Adipose tissue (tissue), 3 donors: ENCODE measurements around the gene CERS4. TPM values are rescaled to one million over a fixed set of nuclear protein-coding genes. Genes with fewer than 3 reads are reported as not detected.
"Not testable (repeated sequence)": the region's sequence is repeated elsewhere in the genome, so short reads cannot be mapped to it uniquely, and the experiment has no call there.

Experiments
- H3K27ac ChIP-seq: one replicate; pipeline ENCODE4 v1.5.1; 2013; ENCODE audit warnings: low read depth, low read length
- WGBS, 3 donors: extraction: QIAGEN DNeasy Blood & Tissue Kit; methylation state at CpG; one replicate each; pipeline ENCODE4 v1.1.7; 2013; 5-methylcytosine and 5-hydroxymethylcytosine counted together
- polyA plus RNA-seq, 3 donors: library from polyadenylated mRNA; stranded (reverse); fragments of 200-250 nt; gene quantifications; one replicate each; pipeline ENCODE4 v1.2.3, GENCODE V29; 2013
- donor health status: healthy with polysubstance abuse.
- donor health status: Bipolar disorder and iron deficiency.
- donor health status: healthy.

The CERS4 gene
- polyA plus RNA-seq, 3 donors, result 16.2 to 66.3 (median 23.4) TPM

- no peak overlapping the region for H3K27ac ChIP-seq
- 27 to 41% (median 39%) methylated on average over 35 of the region's 35 CpGs for WGBS, 3 donors
These were observed 850 bp upstream of the CERS4 start for GRCh38 chr19:8208119-8208921.

DNA sequence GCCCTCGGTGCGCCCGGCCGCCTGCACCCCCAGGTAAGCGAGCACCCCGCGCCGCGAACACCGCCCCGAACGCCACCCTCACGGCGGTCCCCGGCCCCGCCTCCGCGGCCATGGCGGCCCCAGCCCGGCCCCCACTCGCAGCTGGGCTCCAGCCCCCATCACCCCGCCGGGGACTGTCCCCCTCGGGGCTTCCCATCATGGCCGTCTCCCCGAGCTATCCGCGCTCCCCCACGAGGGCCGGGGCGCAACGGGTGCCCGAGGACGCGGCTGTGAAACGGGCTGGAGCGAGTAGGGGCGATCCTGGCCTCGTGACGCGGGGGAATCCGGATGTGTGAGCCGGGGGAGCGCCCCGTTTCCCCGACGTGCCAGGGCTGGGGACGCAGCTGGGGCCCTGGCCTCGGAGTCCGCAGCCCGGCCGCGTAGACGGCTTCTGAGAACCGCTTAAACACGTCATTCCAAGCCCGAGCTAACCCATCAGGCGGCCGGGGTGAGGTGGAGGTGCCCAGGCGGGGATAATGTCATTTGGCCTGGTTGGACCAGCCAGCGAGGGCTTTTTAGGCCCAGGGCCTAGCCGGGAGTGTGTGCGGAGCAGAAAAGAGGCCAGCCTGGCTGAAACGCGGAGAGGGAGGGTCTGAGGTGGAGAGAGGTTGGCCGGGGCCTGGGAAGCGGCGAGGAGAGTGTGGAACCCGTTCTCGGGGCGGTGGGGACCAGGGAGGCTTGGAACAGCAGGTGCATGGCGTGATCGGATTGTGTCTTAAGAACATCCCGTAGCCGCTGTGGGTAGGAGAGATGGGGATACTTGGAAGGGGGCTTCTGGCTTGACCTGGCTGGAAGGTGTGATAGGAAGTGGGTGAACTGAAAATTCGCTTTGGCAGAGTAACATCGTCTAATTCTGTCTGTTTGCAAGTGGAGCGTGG, 550 bp downstream of the CERS4 start:
- 3 to 7% (median 7%) methylated on average over 63 to 78 of the region's 78 CpGs for WGBS, 3 donors
- H3K27ac ChIP-seq, result no peak overlapping the region

GRCh38 chr19:8210421-8211101, 1.4 kb downstream of the CERS4 start:
- 31 to 83% (median 81%) methylated on average over 13 of the region's 13 CpGs for WGBS, 3 donors
- H3K27ac ChIP-seq, result no peak overlapping the region

DNA sequence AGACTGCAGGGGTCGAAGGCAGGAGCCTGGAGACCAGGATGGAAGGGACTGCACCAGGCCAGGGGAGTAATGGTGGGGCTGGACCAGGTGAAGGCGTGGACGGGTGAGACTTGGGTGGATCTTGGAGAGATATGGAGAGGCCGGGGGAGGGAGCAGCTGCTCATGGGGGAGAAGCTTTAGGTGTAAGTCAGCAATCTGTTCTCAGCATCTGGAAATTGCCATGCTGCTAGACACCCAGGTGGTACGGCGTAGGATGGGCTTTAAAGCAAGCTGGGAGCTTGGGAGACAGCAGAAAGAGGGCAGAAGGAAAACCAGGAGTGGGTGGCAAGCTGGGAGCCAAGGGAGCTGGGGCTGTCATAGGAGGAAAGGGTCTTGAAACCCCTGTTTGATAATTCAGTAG, 3.0 kb downstream of the CERS4 start:
- 38 to 93% (median 91%) methylated on average over 6 of the region's 6 CpGs for WGBS, 3 donors
- no peak overlapping the region for H3K27ac ChIP-seq

- 81 to 97% (median 92%) methylated on average over 6 of the region's 6 CpGs for WGBS, 3 donors
- no peak overlapping the region for H3K27ac ChIP-seq
These were observed 3.7 kb downstream of the CERS4 start for GRCh38 chr19:8212916-8213315.

- H3K27ac ChIP-seq, result no peak overlapping the region
- 84 to 90% (median 85%) methylated on average over 5 of the region's 5 CpGs for WGBS, 3 donors
These were observed 4.9 kb downstream of the CERS4 start for GRCh38 chr19:8213827-8214672.

DNA sequence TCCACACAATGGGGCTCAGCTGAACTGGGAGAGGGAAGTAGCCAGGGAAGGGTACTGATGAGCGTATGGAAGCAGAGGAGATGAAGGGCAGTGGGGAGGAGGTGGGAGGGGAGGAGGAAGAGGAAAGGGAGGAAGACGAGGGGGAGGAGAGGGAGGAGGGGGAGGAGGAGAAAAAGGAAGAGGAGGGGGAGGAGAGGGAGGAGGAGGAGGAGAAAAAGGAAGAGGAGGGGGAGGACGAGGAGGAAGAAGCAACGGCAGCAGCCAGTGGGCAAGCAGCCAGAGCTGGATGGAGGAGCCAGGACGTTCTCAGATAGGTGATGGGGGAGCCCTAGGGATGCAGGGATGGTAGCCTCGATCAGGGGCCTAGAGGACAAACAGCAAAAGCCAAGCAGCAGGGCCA, 5.6 kb downstream of the CERS4 start:
- no peak overlapping the region for H3K27ac ChIP-seq
- WGBS, 3 donors, result 24 to 35% (median 27%) methylated on average over 6 of the region's 6 CpGs

- no peak overlapping the region for H3K27ac ChIP-seq
- WGBS, 3 donors, result 80 to 94% (median 93%) methylated on average over 1 to 4 of the region's 4 CpGs
These were observed 6.6 kb downstream of the CERS4 start for GRCh38 chr19:8215783-8216182.

DNA sequence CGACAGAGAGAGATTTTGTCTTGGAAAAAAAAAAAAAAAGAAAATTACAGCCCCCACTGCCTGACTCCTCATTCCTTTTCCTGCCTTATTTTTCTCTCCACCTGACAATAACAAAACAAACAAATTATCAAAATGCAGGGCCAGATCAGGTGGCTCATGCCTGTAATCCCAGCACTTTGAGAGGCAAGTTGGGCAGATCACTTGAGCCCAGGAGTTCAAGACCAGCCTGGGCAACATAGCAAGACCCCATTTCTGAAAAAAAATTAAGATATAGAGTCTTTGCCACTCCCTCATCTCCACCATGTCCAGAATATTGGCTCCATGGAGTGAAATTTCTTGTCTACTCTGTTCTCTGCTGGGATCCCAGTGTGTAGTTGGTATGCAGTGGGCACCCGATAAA, 7.2 kb downstream of the CERS4 start:
- 41 to 69% (median 64%) methylated on average over 2 of the region's 2 CpGs for WGBS, 3 donors
- H3K27ac ChIP-seq, result no peak overlapping the region

DNA sequence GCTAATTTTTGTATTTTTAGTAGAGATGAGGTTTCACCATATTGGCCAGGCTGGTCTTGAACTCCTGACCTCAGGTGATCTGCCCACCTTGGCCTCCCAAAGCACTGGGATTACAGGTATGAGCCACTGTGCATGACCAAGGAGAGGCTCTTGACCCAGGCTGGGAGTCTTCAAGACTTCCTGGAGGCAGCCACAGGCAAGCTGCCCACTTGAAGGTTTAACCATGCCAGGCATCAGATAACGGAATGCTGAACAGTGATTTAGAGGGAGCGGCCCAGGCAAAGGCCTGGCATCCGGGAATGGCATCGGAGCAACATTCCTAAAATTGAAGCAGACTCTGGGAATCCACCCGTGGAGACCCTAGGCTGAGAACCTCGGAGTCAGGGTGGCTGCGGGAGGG, 9.0 kb downstream of the CERS4 start:
- WGBS, 3 donors, result 72 to 83% (median 82%) methylated on average over 7 of the region's 7 CpGs
- H3K27ac ChIP-seq, result not testable (repeated sequence)

DNA sequence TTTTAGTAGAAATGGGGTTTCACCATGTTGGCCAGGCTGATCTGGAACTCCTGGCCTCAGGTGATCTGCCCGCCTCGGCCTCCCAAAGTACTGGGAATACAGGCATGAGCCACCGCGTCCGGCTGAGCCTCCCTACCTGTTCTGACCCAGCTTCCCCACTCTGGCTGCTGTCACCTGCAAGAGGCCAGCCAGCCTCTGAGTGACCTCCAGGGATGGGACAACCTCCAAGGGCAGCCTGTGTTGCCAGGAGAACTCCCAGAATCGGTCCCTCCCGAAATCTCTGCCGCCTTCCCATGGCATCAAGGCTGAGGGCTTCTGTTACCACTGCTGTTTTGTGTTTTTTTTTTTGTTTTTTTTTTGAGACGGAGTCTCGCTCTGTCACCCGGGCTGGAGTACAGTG, 11.3 kb downstream of the CERS4 start:
- no peak overlapping the region for H3K27ac ChIP-seq
- 58 to 94% (median 92%) methylated on average over 11 of the region's 11 CpGs for WGBS, 3 donors

GRCh38 chr19:8221161-8221560, 12.0 kb downstream of the CERS4 start:
- no peak overlapping the region for H3K27ac ChIP-seq
- WGBS, 3 donors, result 33 to 82% (median 72%) methylated on average over 6 of the region's 6 CpGs

DNA sequence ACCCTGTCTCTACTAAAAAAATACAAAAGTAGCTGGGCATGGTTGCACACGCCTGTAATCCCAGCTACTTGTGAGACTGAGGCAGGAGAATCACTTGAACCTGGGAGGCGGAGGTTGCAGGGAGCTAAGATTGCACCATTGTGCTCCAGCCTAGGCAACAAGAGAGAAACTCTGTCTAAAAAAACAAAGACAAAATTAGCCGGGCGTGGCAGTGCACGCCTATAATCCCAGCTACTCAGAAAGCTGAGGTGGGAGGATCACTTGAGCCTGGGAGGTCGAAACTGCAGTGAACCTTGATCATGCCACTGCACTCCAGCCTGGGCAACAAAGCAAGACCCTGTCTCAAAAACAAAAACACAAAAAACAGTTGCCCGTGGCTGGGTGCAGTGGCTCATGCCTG, 14.3 kb downstream of the CERS4 start:
- H3K27ac ChIP-seq, result not testable (repeated sequence)
- 74 to 84% (median 82%) methylated on average over 7 of the region's 7 CpGs for WGBS, 3 donors

DNA sequence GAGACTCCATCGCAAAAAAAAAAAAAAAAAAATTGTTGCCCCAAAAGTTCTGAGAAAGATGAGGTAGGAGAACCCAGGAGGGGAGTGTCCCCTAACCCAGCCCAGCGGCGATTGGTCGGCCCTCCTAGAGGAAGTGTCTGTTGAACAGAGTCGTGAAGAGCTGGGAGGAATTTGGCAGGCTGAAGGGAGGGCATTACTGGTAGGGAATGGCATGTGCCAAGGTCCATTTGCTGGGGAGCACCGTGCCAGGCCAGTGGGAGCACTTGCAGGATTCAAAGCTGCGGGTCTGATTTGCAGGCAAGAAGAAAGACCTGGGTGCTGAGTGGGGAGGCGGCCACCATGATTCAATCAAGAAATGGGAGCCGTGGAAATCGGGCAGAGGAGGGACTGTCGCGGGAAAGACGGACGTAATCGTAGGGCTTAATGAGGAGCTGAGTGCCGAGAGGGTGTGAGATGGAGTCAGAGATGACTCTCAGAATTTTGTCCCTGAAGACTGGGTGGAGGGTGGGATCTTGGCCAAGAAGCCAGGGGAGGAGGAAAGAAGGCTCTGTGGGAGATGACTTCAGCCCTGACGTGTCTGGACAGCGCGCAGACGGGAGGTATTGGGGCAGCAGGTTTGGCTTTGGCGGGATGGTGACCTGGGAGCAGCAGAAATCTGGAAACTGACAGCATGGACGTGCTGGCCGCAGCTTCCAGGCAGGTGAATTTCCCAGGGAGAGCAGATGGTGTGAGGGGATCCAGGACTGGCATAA, 15.4 kb downstream of the CERS4 start:
- WGBS, 3 donors, result 65 to 72% (median 68%) methylated on average over 22 to 23 of the region's 23 CpGs
- no peak overlapping the region for H3K27ac ChIP-seq

DNA sequence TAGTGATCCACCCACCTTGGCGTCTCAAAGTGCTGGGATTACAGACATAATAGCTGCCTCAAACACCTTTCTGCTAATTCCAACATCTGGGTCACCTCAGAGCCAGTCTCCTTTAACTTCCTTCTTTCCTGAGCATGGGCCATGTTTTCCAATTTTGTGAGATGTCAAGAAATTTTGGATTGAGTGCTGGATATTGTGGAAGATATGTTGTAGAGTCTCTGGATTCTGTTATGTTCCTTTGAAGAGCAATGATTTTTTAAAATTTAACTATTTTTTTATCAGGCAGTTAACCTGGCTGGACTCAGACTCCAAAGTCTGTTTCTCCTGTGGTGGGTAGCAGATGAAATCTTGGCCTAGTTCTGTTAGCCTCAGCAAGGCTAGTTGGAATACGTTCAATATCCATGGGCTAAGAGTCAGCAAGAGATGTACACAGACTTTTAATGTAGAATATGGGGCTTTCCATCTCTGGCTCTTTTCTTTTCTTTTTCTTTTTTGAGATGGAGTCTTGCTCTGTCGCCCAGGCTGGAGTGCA, 22.0 kb downstream of the CERS4 start:
- WGBS, 3 donors, result 64 to 83% (median 65%) methylated on average over 3 of the region's 3 CpGs

DNA sequence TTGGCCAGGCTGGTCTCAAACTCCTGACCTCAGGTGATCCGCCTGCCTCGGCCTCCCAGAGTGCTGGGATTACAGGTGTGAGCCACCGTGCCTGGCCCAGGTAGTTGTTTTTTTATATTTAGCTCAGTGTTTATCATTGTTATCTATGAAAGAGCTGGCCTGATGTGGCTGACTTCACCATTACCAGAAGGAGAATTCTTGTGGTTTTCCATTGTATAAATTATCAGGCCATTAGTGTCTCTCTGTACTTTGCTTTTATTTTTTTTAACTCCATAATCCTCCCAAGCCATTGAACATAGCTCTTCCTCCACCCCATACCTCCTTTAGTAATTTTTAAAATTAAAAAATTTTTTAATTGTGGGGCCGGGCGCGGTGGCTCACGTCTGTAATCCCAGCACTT, 24.2 kb downstream of the CERS4 start:
- no peak overlapping the region for H3K27ac ChIP-seq
- WGBS, 3 donors, result 64 to 77% (median 65%) methylated on average over 6 to 7 of the region's 7 CpGs

More for the DNA sequence above, 22.0 kb downstream of the CERS4 start:
- no peak overlapping the region for H3K27ac ChIP-seq

GRCh38 chr19:8237026-8237425, 27.9 kb downstream of the CERS4 start:
- WGBS, 3 donors, result 61 to 76% (median 76%) methylated on average over 5 to 6 of the region's 6 CpGs
- no peak overlapping the region for H3K27ac ChIP-seq
